GM18909 (cell line): ENCODE measurements around the gene TDRD7.
"Not testable (repeated sequence)": the region's sequence is repeated elsewhere in the genome, so short reads cannot be mapped to it uniquely, and the experiment has no call there.

ENCODE experiments used
- ATAC-seq: cut with Tn5 transposase; IDR thresholded peaks from one replicate; pipeline ENCODE4 v1.9.1; 2021; ENCODE audit warnings: mild to moderate bottlenecking; ENCODE audit not compliant: unreplicated experiment, poor library complexity

TDRD7 gene

GRCh38 chr9:97415146-97415545 lies 3.2 kb downstream of the TDRD7 start:
- no peak for ATAC-seq

- ATAC-seq, result no peak
Observed at GRCh38 chr9:97418880-97419279, 7.0 kb downstream of the TDRD7 start.

- no peak for ATAC-seq
Observed at GRCh38 chr9:97419309-97419867, 7.5 kb downstream of the TDRD7 start.

DNA sequence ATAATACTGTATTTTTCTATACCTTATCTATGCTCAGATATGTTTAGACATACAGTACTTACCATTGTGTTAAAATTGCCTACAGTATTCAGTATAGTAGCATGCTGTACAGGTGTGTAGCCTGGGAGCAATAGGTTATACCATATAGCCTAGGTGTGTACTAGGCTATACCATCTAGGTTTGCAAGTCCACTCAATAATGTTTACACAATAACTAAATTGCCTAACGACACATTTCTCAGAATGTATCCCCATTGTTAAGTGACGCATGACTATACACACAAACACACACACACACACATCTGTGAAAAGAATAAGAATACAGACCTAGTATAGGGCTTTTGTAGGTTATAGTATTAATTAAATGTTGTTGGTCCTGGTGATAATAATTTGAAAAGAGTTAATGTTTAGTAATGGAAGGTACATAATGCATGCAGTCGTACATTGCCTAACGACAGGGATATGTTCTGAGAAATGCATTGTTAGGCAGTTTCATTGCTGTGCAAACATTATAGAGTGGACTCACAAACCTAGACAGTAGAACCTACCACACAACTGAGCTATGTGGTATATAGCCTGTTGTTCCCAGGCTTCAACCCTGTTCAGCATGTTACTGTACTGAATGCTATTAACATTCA lies 13.6 kb downstream of the TDRD7 start:
- ATAC-seq, result no peak

GRCh38 chr9:97425973-97426336 lies 14.1 kb downstream of the TDRD7 start:
- ATAC-seq, result no peak

- ATAC-seq, result no peak
Observed at GRCh38 chr9:97427885-97428284, 16.0 kb downstream of the TDRD7 start.

DNA sequence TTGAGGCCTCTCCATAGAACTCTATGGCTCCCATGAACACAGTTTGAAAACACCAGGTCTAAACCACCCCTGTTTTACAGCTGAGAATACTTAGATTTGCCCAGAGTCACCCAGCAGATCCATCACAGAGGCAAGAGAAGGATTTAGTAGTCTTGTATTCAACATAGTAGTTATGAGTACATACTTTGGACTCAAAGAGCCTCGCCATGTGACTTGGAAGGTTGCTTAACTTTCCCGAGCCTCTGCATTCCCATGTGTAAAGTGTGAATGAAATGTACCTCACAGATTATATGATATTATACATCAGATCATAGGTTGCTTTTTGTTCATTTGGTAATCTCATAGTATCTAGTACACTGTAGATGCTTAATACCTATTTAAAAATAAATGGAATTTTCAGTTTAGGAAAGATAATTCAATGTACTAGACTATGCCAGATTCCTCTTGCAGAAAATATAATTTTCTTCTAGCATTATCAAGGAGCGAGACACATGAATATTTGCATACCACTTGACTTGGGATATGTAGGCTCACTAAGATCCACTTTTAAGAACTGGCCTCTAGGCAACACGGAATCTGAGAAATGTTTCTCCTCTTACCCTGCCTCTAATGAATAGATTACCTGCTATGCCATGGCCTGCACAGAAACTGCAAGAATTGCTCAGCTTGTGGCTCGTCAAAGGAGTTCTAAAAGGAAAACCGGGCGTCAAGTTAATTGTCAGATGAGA lies 18.6 kb downstream of the TDRD7 start:
- no peak for ATAC-seq

GRCh38 chr9:97431044-97431441 lies 19.1 kb downstream of the TDRD7 start:
- no peak for ATAC-seq

DNA sequence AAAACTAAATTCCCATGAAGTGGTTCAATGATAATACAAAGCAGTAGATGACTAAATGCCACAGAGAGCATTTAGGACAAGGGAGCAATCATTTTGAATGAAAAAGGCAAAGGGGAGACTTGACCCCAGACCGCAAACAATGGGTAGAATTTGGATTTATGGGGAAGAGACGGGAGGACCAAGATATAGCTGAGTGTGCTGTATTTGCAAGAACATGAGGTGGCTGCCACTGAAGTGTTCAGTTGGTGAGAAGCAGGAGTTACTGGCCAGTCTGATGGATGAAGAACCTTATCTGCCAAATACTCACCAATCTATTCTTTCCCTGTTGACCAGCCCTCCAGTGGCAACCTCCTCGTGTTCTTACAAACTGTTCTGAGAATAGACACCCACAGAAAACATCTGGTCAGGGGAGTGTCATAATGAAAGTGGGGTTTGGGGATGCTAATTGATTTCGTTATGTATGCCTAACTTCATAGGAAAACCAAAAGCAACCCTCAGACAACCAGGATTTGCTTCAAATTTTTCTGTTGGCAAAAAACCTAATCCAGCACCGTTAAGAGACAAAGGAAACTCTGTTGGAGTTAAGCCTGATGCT lies 19.8 kb downstream of the TDRD7 start:
- ATAC-seq, result no peak

DNA sequence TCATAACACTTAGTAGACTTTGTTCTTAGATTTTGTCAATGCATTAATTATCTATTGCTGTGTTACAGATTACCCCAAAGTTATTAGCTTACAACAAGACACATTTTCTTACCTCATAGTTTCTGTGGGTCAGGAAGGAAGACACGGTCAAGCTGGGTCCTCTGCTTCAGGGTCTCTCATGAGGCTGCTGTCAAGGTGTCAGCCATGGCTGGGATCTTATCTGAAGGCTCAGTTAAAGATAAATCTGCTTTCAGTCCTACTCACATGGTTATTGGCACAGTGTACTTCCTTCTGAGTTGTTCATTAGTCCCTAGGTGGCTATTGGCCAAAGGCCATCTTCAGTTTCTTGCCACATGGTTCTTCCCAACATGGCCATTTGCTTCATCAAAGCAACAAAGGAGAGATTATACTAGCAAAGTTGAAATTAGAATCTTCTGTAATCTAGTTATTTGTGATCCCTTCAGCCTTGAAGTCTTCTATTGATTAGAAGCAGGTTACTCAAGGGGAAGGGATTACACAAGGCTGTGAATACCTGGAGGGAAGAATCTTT lies 25.2 kb downstream of the TDRD7 start:
- ATAC-seq, result no peak

DNA sequence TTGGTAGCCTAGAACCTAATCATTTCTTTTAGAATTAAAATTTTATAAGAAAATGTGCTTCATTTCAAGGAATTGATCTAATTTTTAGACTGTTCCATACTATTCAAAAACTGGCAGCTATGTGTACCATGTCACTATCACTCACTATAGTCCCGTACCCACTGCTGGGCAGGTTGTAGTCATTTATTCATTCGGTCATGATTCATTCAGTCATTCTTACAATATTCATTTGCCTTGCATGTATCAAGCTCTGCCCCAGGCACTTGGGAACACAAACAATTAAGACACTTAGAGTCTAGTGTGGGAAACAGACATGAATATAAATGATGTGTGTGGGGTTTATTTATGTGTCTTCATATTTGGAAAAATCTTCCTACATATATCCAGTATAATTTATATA lies 26.4 kb downstream of the TDRD7 start:
- no peak for ATAC-seq

- no peak for ATAC-seq
Observed at GRCh38 chr9:97438666-97439065, 26.8 kb downstream of the TDRD7 start.

GRCh38 chr9:97440160-97440559 lies 28.3 kb downstream of the TDRD7 start:
- ATAC-seq, result no peak

DNA sequence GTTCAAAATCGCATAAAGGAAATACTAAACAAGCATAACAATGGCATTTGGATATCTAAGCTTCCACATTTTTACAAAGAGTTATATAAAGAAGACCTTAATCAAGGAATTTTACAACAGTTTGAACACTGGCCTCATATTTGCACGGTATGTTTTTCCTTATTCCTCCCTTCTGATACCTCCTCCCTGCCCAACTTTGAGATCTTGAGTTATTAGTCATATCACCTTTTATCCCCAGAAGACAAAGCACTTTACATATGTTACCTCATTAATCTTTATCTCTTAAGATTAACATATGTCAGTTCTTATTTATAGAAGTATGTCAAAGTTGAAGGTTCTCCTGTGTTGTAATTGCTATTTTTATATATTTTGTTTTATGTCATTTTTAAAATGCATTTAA lies 29.8 kb downstream of the TDRD7 start:
- no peak for ATAC-seq

- no peak for ATAC-seq
Observed at GRCh38 chr9:97445119-97445701, 33.3 kb downstream of the TDRD7 start.

DNA sequence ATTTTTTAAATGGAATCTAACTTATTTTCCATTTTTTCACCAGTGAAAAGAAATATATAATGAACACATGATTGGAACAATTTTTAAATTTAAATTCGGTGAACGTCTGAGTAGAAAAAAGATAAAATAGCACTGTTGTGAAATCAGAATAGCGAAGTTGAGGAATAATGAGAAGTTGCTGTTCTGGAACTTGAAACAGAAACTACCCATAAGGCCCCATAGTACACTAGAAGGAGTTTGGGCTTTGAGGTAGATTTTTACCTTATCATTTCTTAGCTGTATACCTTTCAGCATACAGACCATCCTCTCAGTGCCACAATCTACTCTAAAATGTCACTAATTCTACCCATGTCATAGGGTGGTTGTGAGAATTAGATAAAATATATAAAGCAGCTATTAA lies 35.1 kb downstream of the TDRD7 start:
- no peak for ATAC-seq

- ATAC-seq, result not testable (repeated sequence)
Observed at GRCh38 chr9:97453573-97453972, 41.7 kb downstream of the TDRD7 start.

DNA sequence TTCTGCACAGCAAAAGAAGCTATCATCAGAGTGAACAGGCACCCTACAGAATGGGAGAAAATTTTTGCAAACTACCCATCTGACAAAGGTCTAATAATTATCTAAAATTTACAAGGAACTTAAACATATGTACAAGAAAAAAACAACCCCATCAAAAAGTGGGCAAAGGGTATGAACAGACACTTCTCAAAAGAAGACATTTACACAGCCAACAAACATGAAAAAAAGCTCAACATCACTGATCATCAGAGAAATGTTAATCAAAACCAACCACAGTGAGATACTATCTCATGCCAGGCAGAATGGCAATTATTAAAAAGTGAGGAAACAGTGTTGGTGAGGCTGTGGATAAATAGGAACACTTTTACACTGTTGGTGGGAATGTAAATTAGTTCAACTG lies 44.9 kb downstream of the TDRD7 start:
- not testable (repeated sequence) for ATAC-seq

- ATAC-seq, result no peak
Observed at GRCh38 chr9:97459326-97459725, 47.4 kb downstream of the TDRD7 start.

DNA sequence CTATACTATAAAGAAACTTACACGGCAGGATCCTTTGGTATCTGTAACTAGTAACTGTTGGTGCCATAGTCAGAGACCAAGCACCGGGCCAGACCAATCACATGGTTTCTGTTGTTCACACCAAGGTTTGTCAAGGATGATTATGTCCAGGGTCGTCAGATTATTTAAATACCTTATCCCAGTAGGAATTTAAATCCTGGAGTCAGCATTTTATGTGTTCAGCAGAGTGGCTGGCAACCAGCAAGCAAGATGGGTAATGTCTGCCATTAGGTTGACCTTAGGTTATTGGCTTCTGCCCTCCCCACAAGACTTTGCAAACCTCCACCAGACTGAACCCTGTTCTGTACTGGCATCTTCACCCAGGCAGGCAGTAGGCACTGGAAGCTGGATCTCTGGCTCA lies 50.3 kb downstream of the TDRD7 start:
- no peak for ATAC-seq

GRCh38 chr9:97462914-97463313 lies 51.0 kb downstream of the TDRD7 start:
- ATAC-seq, result no peak
